HT1080 (cell line): Measurements from ENCODE around the gene TMTC3. TPM values are rescaled to one million over a fixed set of nuclear protein-coding genes. Genes with fewer than 3 reads are reported as not detected.
A peak's percentile ranks its signal among the peaks of the same experiment; 100 is the strongest.
"Not testable (repeated sequence)": the region's sequence is repeated elsewhere in the genome, so short reads cannot be mapped to it uniquely, and the experiment has no call there.

Experiments used
- DNase-seq: peaks from one replicate; pipeline ENCODE4 v3.0.0-alpha.2; 2015; ENCODE audit warnings: low read depth
- polyA plus RNA-seq, 2 experiments: library from polyadenylated mRNA; depleted of rRNA; stranded (reverse); fragments of >200 nt; gene quantifications; 2 replicates each; pipeline ENCODE4 v1.2.3, GENCODE V29; 2015
- total RNA-seq: library from RNA; depleted of rRNA; stranded (reverse); fragments of >200 nt; shearing (Covaris generic); gene quantifications from 2 replicates; pipeline ENCODE4 v1.2.3, GENCODE V29; 2014; rRNA removed

Gene TMTC3
- 16.8 and 17.9 TPM in 2 replicates for total RNA-seq
- 5.5 and 8.4 TPM in 2 replicates for polyA plus RNA-seq (2015; cell fraction: cytosol; rRNA removed)
- 13.6 and 15.4 TPM in 2 replicates for polyA plus RNA-seq (2015; cell fraction: nucleus; rRNA removed)

GRCh38 chr12:88141774-88142609 lies at the start of gene TMTC3, which contains the start of gene CEP290:
TMTC3 (plus strand) TSS chr12:88142307; CDS start chr12:88148316, 6,009 bp downstream.
CEP290 (minus strand) TSS chr12:88142088; CDS start chr12:88141307, 781 bp downstream.
- peak; percentile 99 for DNase-seq

GRCh38 chr12:88092771-88093170 lies 49.3 kb upstream of the TMTC3 start:
- no peak for DNase-seq

- no peak for DNase-seq
Measured at GRCh38 chr12:88093573-88093972, 48.5 kb upstream of the TMTC3 start.

- DNase-seq, result no peak
Measured at GRCh38 chr12:88108021-88108420, 34.1 kb upstream of the TMTC3 start.

GRCh38 chr12:88111074-88111652 lies 30.9 kb upstream of the TMTC3 start:
- DNase-seq, result peak; percentile 6

GRCh38 chr12:88113871-88114270 lies 28.2 kb upstream of the TMTC3 start:
- peak; percentile 5 for DNase-seq

GRCh38 chr12:88122666-88123065 lies 19.4 kb upstream of the TMTC3 start:
- no peak for DNase-seq

GRCh38 chr12:88127099-88127498 lies 15.0 kb upstream of the TMTC3 start:
- DNase-seq, result no peak

- DNase-seq, result no peak
Measured at GRCh38 chr12:88127855-88128254, 14.3 kb upstream of the TMTC3 start.

GRCh38 chr12:88132392-88132791 lies 9.7 kb upstream of the TMTC3 start:
- no peak for DNase-seq

GRCh38 chr12:88133181-88133580 lies 8.9 kb upstream of the TMTC3 start:
- DNase-seq, result not testable (repeated sequence)

GRCh38 chr12:88139711-88140110 lies 2.4 kb upstream of the TMTC3 start:
- DNase-seq, result not testable (repeated sequence)

- DNase-seq, result no peak
Measured at GRCh38 chr12:88141425-88141773, 708 bp upstream of the TMTC3 start.

- DNase-seq, result no peak
Measured at GRCh38 chr12:88142610-88142991, 494 bp downstream of the TMTC3 start.

GRCh38 chr12:88144037-88144436 lies 1.9 kb downstream of the TMTC3 start:
- DNase-seq, result no peak

- no peak for DNase-seq
Measured at GRCh38 chr12:88144546-88145468, 2.7 kb downstream of the TMTC3 start.

- no peak for DNase-seq
Measured at GRCh38 chr12:88145567-88146505, 3.7 kb downstream of the TMTC3 start.

GRCh38 chr12:88150063-88150462 lies 8.0 kb downstream of the TMTC3 start:
- DNase-seq, result no peak

- DNase-seq, result no peak
Measured at GRCh38 chr12:88153959-88154358, 11.9 kb downstream of the TMTC3 start.

- no peak for DNase-seq
Measured at GRCh38 chr12:88156075-88156654, 14.1 kb downstream of the TMTC3 start.
